HG03457 (cell line): ENCODE results near the gene MALRD1.
"Not testable (repeated sequence)": the region's sequence is repeated elsewhere in the genome, so short reads cannot be mapped to it uniquely, and the experiment has no call there.

Experiments used
- ATAC-seq: cut with Tn5 transposase; IDR thresholded peaks from one replicate; pipeline ENCODE4 v1.9.1; 2021; ENCODE audit warnings: moderate number of reproducible peaks; ENCODE audit not compliant: unreplicated experiment

The MALRD1 gene

DNA sequence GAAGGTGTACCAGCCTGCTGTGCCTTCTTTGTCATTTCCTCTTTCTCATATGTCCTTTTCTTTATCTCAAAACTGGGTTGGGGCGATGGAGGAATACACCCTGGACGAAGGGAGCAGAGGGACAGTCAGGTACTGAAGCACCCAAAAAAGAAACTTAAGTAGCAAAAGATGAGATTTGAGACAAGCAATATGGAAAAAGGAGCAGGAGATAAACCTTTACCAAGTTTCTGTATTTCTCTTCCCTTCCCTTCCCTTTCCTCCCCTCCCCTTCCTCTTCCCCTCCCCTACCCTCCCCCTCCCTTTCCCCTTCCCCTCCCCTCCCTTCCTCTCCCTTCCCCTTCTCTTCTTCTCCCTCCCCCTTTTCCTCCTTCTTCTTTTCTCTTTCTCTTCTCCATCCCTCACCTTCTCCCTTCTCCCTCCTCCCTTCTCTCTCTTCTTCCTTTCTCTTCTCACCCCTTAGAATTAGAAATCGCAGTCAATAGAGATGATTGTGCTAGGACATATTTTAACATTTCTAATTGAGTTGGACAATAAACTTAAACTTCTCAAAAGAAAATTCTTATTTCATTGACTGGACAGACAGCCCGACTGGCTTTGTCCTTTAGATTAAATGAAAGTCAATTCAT lies 652.9 kb downstream of the MALRD1 start:
- no peak for ATAC-seq

DNA sequence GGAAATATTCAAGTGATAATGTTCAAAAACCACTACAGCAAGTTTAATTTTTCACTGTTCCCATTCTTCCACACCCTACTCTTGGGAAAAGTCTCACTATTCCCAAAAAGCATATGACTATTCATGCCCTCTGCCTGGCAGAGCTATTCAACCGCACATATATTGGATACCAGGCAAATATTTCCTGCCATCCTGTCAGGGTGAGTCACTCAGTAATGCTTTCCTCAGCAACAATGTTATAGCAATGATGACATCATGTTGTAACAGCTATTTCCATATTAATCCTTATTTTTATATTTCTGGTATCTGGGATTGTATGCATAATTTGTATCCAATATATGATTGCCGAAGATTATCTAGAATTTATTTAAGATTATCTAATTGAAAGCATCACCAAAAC lies 653.6 kb downstream of the MALRD1 start:
- ATAC-seq = no peak

- ATAC-seq = no peak
Observed at GRCh38 chr10:19704544-19704943, 655.9 kb downstream of the MALRD1 start.

DNA sequence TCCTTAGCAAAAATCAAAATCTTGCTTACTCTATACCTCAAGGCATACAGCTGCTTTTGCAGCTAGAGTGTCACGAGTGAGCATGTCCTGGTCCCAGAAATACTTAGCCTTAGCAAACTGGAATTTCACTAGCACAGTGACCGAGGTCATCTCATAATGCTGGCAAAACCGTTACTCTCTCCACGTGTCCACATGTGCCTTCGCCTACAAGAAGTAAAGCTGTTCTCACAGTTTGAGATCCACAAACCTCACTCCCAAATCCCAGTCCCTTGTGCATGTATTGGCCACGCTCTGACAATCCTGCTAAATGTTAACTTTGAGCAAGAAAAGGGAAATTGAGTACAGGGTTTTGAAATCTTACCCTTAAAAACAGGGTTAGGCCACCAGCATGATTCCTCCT lies 656.6 kb downstream of the MALRD1 start:
- no peak for ATAC-seq

GRCh38 chr10:19706904-19707303 lies 658.3 kb downstream of the MALRD1 start:
- no peak for ATAC-seq

- ATAC-seq = no peak
Observed at GRCh38 chr10:19707376-19707775, 658.8 kb downstream of the MALRD1 start.

GRCh38 chr10:19708031-19708430 lies 659.4 kb downstream of the MALRD1 start:
- no peak for ATAC-seq

DNA sequence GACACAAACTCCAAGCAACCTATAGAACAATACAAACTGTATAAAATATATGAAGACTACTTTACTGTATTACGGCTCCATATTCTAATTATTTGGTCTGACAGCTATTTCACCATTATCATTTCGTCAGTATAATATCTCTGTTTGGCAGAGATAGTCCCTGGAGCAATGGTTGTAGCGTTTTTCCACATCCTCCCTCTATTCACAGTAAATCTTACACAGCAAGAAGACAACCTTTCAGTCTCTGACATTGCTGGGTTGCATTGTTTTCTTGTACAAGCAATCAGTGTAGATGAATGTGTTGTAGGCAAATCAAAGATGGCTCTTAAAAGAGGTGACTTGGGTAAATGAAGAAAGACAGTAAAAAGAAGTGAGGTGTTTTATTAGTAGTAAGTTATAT lies 662.0 kb downstream of the MALRD1 start:
- no peak for ATAC-seq

GRCh38 chr10:19713159-19713558 lies 664.6 kb downstream of the MALRD1 start:
- no peak for ATAC-seq

DNA sequence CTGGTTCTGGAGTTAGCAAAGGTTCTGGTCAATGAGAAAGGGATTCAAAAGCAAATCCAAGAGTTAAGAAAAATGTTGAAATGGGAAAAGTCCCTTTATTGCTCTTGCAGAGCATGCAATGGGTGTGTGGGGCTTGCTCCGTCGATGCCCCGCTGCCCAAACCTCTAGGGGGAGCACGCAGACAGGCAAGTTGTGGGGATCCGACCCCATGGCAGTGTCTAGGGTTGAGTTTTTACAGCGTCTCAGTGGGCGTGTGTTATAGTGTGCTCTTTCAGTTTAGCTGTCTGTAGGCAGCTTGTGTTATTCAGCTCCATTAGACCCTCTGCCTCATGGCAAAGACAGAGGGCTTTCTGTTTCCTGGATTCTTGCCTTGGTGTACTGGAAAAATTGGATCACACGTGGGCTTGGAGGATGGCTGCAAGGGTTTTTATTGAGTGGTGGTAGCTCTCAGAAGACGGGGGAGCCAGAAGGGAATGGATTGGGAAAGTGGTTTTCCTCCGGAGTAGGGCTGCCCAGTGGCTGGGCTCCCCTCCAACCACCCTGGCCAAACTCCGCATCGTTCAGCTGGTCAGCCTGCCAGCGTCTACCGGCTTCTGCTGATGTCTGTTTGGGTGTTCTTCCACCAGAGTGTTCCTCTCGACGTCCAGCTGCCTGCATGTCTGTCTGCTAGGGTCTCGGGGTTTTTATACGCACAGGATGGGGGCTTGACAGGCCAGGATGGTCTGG lies 665.4 kb downstream of the MALRD1 start:
- ATAC-seq = no peak

- ATAC-seq = no peak
Observed at GRCh38 chr10:19719284-19719683, 670.7 kb downstream of the MALRD1 start.

DNA sequence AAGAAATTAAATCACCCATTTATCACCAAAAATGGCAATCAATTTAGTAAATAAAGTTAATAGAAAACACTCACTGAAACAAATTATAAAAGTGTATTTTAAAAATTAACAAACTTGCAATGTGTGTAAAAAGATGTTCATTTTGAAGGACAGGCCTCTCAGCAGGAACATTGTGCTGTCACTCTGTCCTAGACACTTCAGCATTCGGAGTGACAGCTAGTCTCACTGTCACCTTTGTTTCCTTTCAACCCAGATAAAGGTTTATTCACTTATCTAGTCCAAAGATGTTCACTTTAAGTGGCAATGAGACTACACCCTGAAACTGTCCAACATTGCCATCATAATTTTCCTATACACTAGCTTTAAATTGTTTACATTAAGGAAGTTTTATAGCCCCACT lies 675.7 kb downstream of the MALRD1 start:
- ATAC-seq = no peak

DNA sequence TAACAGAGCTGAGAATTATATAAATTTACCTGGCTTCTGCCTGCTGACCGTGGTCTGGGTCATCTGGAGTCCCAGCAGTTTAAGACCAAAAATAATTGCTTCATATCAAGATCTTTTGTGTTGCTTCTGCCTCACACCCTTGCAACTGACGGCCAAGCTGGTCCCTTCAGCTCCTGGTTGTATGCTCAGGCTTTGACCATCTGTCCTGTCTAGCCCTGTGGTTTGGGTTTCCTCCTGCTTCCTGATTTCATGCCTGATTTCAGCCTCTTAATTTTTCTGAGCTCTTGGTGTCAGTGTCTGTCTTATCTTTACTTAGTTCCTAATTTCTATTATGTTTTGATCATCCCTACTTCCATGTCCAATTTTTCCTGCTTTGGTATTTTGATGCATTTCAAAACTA lies 679.8 kb downstream of the MALRD1 start:
- ATAC-seq = no peak

DNA sequence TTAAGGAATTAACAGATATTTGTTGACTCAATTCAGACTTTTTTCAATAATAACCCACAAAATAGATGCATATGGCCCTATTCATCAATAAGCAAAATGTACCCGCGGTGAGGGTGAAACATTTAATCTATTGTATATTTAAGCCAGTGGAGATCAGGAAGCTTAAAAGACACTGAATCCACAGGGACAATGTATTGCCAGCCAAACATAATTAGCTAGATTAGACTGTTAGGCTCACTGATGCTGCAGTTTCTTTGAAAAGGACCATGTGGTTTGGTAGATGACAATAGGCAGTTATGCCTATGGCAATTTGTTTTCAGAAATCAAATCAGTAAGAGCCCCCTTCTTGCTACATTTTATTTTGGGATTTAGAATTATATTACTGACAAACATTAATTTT lies 680.4 kb downstream of the MALRD1 start:
- ATAC-seq = no peak

- no peak for ATAC-seq
Observed at GRCh38 chr10:19730167-19730906, 681.7 kb downstream of the MALRD1 start.

- no peak for ATAC-seq
Observed at GRCh38 chr10:19730907-19731217, 682.3 kb downstream of the MALRD1 start.

GRCh38 chr10:19731560-19731959 lies 683.0 kb downstream of the MALRD1 start:
- no peak for ATAC-seq

GRCh38 chr10:19738440-19738839 lies 689.8 kb downstream of the MALRD1 start:
- no peak for ATAC-seq

- not testable (repeated sequence) for ATAC-seq
Observed at GRCh38 chr10:19739232-19739631, 690.6 kb downstream of the MALRD1 start.

DNA sequence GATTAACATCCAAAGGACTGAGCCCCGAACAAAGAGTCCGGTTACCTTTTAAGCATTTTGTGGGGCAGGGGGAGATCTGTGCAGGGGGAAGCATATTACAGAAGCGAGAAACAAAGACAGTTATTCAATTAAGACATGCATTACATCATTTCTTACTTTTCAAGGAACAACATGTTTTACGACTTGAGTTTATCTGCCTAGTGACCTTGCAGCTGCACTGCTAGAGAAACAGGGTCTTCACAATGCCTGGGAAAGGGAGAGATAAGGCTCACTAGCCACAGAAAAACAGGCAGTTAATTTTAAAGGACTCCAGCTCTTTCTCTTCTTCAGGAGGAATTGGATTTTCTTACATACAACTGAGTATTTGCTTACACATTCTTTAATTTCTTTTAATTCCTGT lies 693.5 kb downstream of the MALRD1 start:
- ATAC-seq = not testable (repeated sequence)

GRCh38 chr10:19745672-19746071 lies 697.1 kb downstream of the MALRD1 start:
- no peak for ATAC-seq

- no peak for ATAC-seq
Observed at GRCh38 chr10:19749185-19749729, 700.7 kb downstream of the MALRD1 start.
